GM18508 (cell line): ENCODE results near the gene ZBTB20.

Experiments
- ATAC-seq: cut with Tn5 transposase; IDR thresholded peaks from one replicate; pipeline ENCODE4 v1.9.1; 2021; ENCODE audit warnings: moderate number of reproducible peaks; ENCODE audit not compliant: insufficient read depth, unreplicated experiment

Gene ZBTB20

DNA sequence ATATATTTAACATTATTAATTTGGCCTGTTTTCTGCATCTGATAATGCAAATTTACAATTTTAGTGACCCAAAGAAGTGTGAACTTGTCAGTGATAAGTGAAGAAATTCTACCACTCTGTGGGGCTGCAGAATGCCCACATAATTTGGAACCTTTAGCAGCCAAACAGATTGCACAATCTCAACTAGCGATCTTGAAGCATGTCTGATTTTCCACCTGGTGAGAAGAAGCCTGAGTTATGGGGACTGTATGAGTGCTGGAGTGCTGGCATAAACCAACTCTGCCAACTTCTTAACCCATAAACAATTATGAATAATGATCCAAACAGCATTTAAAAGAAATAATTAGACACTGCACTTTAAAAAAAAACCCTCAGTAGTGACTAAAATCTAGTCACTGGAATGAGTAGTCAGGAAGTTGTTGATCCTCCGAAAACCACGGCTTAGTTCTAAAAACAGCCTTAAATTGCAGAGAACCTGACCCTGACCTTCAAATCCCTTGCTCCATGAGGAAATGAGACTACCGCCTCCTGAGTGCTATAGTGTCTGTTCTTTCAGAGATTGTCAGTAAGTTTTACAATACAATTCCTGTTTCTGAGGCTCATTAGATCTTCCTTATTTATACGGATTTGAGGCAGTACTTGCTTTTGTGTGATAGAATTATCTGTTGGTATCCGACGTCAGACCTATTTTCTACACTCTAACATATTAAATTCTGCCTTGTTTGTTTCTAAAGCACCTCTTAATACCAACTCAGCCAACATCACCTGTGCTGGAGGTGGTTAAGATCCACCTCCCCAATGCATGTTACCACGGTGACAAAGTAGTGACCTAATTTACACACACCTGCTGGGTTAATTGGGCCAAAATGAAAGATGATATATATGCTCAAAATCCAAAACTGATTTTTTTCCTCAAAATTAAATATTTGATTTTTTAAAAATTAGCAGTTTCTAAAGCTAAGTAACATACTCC lies 267.7 kb downstream of the ZBTB20 start:
- peak; percentile 48 for ATAC-seq

DNA sequence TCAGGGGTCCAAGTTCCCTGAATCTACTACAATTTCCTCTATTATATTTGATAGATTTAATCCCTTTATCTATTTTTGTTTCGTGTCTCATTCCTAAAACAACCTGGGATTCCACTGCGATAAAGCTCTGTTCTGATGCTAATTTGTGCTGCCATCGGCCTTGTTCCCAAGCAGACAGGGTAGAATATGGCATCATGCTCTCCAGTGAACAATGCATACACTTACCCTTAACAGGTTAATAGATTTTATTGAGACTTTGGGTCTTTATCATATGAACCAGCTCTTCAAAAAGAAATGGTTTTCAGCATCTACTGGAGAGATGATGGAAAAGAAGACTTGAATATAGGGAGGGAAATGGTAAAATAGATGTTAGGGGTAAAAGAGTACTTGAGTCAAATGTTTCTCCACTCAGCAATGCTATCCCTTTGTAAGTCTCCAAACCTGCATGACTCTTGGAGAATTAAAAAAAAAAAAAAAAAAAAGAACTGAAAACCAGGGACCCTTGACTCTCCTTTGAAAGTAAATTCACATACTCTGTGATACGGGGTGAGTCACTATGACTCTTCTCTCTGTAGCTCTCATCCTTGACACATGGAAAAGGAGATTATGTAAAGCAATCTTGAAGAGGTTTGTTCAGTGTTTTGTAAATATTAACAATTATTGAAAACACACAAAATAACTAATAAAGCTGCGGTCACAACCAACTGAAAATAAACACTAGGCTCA lies 268.8 kb downstream of the ZBTB20 start:
- no peak for ATAC-seq

DNA sequence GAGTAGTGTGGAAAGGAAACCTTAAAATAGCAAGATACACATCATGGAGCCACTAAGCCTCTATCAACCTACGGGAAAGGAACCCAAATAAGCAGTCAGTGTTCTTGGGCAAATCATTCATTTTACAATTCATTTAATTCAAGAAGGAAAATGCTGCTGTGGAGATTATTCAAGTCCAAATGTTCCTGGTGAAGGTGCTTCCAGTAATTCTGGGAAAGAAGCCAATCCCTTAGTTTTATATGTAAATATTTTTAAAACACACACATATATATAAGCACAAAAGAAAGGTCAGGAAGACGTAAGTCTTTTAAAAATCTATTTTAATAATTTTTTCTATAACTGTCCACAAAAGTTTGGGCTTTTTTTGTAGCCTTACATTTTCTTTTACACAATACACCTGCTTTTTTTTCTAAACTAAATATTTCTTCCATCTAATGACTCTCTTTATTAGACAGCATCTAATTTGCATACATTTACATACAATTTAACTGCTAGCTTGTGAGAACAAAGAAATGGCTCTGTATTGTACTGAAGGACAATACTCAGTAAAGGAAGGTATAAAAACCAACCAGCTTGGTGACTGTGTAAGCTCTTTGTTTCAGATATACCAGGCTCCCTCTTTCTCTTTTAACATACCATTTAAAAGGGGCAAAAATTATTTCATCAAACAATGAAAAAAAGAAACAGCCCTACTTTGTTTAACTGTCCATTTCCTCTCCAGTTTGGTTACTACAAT lies 269.5 kb downstream of the ZBTB20 start:
- no peak for ATAC-seq

DNA sequence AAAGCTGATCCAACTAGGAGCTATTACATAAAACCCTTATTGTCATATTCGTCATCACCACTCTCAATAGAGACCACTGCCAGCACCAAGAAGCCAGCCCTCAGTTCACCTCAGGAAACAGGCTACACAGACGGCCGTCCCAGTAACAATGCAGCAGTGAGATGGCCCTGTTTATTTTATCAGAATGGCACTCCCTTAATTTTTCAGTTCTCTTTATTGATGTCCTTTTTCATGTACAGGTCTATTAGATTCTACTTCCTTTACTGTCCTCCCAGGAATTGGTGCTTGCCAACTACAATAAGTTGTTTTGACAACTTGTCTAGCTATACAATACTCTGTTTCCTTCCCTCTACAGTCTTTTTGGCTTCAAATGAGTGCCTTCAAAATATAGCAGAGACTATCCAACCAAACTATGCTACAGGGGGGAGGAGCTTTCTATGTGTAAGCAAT lies 272.5 kb downstream of the ZBTB20 start:
- ATAC-seq = no peak

DNA sequence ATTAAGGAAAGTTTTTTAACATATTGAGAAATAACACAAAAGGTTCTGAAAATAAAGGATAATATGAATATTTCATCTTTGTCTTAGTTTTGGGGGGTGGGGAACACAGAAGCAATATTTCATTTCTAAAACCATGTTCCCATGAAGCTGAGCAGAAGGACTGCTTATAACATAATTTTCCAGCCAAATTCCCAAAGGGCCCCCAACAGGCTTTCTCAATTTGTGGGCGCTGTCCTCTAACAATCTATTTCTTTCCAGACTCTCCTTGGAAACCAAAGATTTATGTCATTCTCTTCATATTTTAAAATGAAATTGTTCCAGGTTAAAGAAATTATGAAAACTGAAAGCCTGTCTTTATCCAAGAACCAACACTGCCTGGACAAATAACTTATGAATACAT lies 273.5 kb downstream of the ZBTB20 start:
- no peak for ATAC-seq

DNA sequence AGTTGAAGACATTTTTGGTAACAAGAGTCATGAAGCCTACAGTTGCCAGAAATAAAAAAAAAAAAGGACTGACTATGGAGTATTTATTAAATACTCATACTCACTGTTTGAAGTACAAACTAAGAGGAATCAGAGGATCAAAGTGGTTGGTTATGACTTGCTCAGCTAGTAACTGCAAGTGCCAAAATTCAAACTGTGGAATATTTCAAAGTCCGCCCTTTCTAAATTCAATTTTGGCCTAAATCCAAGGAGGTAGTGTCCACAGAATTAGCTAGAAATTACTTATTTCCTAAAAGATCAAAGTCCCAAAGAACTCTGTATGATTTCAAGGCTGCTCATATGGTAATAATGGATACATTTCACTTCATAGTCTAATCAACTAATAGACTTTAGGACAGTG lies 274.5 kb downstream of the ZBTB20 start:
- no peak for ATAC-seq

DNA sequence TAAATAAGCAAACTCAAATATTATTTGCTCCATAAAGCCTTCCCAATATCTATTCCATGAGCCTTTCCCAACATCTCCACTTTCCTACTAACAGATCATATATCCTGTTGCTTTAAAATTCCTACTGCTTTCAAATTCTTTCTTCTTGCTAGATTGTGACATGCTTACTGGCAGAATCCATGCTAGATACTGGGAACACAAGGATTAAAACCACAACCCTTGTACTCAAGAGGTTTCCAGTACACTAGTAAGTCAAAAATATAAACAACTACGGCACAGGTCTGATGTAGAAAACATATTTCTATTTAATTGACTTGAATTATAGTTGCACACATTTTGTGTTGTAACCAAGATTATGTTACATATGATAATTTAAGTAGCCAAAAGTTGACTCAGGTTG lies 275.0 kb downstream of the ZBTB20 start:
- no peak for ATAC-seq

DNA sequence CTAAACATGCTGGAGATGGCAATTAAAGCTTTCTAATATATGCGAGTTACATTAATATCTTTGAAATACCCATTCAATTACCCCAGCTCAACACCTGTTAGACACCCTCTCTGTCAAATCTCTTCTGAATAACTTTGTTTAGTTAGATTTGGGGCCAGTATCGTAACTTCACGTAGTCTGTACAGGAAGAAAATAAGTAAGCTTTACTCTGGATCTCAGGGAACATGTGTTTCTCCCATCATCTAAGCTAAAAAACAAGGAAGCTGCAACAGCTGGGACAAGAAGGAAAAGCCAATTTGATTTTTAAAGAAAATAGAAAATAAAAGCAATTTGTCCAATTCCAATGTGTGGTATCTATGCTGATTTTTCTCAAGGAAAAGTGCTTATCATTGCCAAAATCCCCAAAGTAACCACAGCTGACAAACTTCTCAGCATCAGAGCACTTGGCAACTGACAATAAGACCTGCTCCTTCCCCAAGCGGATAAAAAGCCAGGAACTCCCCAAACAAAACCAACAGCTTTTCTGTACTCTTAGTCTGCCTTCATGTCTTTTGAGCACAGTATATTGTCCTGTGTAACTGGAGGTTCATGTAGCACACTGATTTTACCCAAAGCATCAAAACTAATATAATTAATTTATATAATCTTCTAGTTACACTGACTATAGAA lies 279.1 kb downstream of the ZBTB20 start:
- ATAC-seq = no peak

DNA sequence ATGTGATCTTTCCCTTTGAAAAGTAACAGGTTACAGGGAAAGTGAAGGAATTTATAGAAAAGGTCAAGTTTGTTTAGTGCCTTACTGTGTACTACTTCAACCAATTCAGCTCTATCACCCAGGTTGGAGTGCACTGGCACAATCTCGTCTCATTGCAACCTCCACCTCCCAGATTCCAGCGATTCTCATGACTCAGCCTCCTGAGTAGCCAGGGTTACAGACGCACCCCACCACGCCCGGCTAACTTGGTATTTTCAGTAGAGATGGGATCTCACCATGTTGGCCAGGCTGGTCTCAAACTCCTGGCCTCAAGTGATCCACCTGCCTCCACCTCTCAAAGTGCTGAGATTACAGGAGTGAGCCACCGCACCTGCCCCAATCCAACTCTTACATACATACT lies 279.7 kb downstream of the ZBTB20 start:
- ATAC-seq = no peak

DNA sequence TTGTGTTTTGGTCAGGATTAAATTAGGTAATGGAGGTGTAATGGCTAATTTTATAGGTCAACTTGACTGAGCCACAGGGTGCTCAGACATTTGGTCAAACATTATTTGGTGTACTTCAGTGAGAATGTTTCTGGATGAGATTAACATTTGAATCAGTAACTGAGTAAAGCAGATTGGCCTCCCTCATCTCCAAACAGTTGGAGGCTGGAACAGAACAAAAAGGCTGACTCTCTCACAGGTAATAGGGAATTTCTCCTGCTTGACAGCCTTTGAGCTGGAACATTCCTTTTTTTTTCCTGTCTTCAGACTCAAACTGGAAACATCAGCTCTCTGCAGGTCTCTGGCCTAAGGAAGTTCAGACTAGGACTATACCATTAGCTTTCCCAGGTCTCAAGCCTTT lies 280.7 kb downstream of the ZBTB20 start:
- ATAC-seq = no peak

DNA sequence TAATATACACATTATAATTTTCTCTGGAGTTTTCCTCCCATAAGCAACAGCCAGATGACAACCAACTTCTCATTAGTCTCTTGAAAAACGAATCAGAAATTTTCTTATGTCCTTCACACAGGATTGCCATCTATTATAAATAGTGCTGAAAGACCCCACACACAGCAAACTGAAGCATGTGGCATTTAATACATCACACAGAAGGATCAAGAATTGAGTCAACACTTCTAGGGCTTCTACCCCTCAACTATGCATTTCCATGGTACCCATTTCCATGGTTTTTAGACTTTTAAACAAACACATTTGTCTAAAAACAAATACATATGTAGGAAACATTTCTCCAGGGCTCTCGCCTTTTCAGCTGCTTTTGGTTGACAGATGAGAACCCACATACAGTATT lies 282.1 kb downstream of the ZBTB20 start:
- no peak for ATAC-seq

DNA sequence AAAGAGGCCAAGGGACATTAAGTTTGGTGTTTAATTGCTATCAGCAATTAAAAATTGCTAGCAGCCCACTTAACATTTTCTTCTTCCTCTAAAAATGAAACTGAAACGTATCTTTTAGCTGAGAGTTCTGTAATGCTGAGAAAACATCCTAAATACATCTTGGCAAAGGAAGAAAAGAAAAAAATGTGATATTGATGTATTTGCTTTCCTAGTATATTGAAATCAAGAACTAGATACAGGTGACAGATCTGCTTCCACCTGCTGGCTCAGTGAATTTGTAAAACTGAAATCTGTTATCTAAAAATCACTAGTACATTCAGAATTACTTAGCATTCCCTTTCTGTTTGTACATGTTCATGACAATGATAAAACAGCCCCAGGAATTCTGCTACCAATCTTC lies 283.2 kb downstream of the ZBTB20 start:
- no peak for ATAC-seq

DNA sequence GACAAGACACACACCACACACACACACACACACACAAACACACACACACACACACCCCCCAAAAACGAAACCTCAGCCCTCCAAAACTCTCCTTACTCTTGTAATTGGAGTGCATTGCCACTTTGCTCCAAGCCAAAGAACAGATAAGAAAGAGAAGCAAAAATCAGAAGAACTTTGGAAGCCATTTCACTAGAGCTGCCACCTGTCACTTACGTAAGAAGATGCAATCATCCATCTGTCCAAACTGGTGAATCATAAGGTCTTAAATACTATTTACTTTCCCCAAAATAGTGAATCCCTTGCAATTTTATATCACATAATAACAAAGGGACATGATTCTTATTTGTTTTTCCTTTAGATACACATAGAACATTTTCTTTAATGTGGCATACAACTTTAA lies 285.4 kb downstream of the ZBTB20 start:
- ATAC-seq = no peak

DNA sequence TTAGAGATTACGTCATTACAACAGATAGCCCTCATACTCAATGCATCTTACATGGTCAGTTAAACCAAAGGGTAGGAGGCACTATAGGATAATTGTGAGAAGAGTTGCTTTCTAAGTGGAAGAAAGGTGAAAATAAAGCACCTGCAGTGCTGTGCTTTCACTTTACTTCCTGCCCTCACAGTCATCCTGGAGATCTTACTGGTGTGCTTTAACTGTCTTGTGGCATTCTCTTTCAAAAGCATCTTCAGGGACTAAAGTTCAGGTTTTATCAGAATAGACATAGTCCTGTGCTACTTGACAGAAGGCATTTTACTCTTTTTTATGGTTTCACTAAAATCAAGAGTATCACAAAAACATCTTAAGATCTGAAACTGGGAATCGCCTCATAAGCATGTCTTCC lies 286.6 kb downstream of the ZBTB20 start:
- no peak for ATAC-seq

DNA sequence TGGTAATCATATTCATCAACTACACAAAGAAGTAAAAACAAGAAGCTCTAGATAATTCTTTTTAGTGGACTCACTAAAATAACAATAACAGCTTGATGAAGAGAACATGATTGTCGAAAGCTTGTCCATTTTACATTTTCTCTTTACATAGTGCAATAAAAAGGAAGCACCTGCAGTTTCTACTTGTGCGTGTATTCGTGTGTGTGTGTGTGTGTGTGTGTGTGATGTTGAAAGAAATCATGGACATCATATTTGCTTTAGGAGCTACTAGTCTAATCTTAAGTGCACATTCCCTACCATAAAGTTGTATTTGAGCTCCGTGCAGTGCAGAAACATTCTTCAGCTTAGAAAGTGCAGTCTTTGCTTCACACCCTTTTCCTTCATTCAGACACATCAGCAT lies 288.8 kb downstream of the ZBTB20 start:
- no peak for ATAC-seq

DNA sequence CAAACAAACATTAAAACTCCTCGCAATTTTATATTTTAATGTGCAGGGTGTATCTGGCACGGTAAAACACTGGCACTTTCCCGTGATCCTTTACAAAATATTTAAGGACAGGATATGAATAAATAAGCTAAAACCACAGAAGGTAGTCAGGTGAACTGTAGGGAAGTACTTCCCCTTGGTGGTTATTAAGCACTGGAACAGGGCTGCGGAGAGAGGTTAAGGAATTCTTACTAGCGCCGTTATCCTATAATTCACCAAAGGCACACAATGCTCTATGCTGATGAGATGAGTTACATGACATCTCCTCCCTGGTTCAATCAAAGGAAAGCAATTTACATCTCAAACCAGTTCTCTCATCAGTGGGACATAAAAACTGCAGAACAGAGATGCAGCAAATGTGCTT lies 289.8 kb downstream of the ZBTB20 start:
- ATAC-seq = no peak

DNA sequence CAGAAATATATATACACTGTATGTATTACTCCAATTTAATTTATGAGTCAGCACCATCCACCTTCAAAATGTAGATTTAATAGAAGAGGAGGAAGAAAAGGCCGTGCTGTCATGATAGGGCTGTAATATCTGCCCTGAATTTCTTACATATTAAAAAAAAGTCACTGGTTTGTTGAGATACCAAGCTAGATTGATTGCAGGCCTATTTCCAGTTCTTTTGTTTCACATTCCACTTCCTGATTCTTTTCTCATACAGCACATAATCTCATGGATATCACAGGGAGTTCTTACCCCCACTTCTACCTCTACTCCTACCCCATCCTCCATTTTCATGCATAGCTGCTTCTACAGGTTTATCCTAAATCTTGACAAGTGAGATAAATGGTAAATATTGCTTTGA lies 290.3 kb downstream of the ZBTB20 start:
- no peak for ATAC-seq

DNA sequence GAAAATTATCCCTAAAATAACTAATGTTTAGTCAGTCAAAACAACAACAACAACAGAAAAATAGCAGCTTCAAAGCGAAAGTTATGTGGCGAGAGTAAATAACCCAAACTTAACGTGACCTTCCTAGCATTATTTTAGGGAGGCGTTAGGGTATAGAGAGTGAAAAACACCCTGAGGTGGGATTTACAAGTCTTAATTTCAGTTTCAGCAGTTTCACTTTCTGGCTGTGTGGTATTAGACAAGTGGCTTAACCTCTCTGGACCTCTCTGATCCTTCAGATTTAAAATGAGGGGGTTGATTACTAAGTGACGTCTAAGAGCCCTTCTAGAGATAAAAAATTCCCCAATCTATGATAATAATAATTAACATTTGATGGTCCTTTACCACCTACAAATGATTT lies 291.2 kb downstream of the ZBTB20 start:
- no peak for ATAC-seq

DNA sequence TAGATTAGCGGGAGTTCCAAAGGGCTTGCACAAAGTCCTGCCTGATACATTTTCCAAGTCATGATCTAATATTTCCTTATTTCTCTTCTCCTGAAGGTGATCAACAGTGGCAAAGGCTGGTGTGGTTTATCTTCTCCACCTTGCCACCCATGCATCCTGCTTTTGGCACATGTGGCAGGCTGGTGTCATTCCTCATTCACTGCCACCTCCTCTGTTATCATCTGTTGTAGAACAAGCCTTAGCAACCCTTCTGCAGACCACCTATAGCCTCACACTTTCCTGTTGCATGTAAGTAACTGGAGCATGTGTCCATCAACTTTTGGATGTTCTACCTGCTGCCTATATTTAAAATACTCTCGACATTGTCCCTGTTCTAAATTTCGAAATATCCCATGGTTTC lies 294.1 kb downstream of the ZBTB20 start:
- no peak for ATAC-seq

DNA sequence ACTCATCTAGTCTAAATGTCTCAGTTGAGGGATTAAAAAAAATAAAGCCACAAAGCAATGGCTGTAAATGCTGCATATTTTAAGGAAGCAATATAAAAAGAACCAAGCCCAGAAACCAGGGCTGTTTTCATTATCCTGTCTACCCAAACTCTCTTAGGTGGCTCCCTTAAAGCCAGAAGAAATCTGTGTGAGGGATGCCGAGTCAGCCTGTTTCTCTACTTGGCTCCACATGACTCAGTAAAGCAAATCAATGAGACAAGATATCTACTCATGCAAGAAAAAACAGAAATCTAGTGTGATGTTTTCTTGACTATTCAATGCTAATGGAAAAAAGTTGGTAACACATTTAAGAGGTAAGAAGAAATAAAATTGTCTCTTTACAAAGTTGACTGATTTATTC lies 296.2 kb downstream of the ZBTB20 start:
- ATAC-seq = no peak
